ENCODE measurements around the gene ZDHHC15.
"Not testable (repeated sequence)": the region's sequence is repeated elsewhere in the genome, so short reads cannot be mapped to it uniquely, and the experiment has no call there.

- TF ChIP-seq CTCF (conservative IDR thresholded peaks at IDR 0.05 in 1 of 2, IDR thresholded peaks at IDR 0.05 in 1 of 2; ENCODE audit: low read depth in 1 of 2, low read length in 2 of 2); EZH2 (IDR thresholded peaks at IDR 0.05; ENCODE audit: low read length, missing control alignments): not testable (repeated sequence)
These were observed 115.7 kb downstream of the ZDHHC15 start for GRCh38 chrX:75407153-75407552.

Data from fibroblast of lung (primary cell).